Activated T-cell treated with anti-CD3 and anti-CD28 coated beads for 1 hour (primary cell): Measurements from ENCODE around the gene INF2.

ENCODE experiments used
- DNase-seq: peaks from one replicate; pipeline ENCODE4 v3.0.0-alpha.2; 2020; ENCODE audit warnings: low read depth

INF2 gene

DNA sequence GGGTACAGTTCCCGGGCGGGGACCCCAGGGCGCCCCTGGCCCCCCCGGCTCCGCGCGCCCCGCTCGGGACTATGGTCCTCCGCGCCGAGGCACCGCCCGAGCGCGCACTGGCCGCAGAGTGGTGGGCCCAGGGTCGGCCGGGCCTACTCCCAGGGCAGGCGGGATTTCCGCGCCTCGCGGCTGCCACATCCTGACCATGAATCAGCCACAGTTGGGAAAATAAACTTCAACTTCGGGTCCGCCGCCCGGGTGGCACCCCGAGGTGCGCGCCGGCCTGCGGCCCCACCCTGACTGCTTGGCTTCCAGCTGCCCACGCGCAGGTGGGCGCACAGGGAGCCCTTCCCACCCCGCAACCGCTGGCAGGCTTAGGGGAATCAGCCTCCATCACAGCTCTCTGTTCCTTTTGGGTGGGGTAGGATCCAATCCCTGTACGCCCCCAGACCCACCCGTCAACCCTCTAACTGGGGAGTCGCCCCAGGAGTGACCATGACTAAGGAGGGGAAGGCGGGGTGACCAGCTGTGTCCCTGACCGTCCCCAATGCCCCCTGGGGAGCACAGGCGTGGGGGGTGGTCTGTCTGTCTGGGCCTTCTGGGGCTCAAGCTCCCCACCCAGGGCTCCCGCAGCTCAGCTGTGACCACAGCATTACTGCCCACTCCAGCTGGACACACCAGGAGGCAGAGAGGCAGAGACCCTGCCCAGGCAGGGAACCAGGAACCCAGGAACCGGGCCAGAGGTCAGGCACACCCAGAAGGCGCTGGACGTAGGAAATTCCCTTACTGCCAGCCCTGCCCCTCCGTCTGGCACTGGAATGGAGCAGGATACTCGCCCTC is 678 bp downstream of the INF2 start:
- no peak for DNase-seq

DNA sequence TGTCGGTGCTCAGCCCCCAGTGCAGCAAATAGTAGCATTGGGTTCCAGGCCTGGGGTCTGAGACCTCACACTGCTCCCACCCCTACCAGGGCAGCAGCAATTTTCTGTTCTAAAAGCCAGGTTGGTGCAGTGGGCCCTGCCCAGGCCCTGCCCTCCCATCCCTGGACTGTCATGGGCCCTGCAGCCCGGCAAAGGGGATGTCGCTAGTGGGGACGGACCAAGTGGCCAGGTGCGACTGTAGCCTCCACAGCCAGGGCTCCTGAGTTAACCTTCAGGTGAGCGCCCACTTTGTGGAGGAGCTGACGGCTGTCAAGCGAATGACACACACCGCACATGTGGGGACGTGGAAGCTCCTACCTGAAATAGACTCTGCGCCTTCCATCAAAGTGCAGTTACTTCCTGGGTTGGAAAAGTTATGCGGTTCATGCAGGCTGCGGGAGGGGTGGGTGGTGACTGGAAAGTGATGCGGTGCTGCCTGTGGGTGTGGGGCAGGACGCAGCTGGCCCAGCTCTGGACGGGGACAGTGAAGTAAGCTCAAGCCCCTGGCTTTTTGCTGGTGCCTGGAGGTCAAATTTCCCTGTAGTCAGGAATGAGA is 1.5 kb downstream of the INF2 start:
- no peak for DNase-seq

DNA sequence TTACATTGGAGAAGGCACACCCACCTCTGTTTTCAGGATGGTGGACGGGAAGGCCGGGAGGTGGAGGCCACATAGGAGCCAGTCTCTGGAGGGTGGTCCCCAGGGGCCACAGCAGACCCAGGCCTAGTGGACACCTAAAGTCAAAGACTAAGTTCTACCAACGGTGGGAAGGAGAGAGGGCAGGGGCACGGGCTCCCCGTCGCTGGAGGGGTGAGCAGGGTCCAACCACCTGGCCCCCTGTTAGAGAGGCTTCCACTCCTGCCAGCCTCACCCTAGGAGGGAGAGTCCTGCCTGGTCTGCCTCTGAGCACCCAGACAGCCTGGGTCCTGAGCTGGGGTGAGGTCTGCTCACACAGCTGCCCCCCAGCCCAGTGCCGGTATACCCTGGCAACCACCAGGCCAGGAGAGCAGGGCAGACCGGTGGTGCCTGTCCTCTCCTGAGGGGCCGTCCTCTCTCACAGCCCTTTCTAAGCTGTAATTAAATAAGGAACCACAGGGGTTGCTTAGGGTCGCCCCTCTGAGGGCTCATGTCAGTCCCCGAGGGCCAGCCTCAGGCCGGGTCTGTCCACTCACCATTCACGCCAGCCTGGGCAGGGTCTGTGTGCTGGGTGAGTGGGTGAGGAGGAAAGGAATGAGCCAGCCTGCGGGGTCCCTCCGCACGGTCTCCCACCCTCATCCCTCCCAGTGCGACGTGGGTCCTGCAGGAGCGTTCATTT is 2.3 kb downstream of the INF2 start:
- DNase-seq = no peak

DNA sequence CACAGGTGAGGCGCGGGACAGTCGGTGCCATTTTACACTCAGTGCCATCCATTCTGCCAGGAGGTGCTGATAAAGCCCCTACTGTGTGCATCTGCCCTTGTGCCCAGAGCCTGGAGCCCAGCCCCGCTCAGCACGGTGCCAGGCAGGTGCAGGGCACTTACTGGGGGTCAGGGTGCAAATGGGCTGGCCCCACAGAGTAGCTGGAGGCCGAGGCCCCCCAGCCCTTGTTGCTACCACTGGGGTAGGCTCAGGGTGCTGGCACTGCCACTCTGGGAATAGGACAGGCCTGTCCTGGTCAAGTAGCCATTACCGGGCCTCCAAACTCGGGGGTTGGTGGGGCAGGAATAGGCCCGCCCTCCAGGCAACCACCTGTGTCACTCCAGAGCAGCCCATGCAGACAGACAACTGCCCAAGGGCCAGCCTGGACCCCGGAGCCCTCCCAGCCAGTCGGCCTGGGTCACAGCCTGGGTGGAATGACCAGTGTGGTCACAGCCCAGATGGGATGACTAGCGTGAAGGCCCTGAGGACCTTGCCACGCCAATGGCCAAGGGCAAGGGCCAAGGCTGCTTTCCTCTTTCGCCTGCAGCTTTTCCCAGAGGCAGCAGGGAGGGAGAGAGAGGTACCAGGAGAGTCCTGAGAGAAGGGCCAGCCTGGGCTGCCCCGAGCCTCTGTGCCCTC is 3.0 kb downstream of the INF2 start:
- DNase-seq = no peak

DNA sequence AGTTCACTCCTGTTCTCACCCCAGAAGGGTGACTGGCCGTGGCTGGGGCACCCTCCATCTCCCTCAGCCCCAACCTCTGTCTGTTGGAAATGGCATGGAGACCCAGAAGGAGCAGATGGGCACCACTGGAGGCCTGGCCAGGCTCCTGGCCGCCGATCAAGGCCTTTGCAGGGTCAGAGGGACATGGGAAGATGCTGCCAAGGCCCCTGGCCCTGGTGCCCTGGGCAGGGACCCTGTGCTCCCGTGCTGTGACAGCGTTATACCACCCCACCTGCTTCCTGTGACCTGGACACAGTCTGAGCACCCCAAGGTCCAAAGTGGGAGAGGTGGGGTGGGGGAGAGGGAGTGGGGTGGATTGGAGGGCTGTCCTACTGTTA is 3.5 kb downstream of the INF2 start:
- DNase-seq = no peak

DNA sequence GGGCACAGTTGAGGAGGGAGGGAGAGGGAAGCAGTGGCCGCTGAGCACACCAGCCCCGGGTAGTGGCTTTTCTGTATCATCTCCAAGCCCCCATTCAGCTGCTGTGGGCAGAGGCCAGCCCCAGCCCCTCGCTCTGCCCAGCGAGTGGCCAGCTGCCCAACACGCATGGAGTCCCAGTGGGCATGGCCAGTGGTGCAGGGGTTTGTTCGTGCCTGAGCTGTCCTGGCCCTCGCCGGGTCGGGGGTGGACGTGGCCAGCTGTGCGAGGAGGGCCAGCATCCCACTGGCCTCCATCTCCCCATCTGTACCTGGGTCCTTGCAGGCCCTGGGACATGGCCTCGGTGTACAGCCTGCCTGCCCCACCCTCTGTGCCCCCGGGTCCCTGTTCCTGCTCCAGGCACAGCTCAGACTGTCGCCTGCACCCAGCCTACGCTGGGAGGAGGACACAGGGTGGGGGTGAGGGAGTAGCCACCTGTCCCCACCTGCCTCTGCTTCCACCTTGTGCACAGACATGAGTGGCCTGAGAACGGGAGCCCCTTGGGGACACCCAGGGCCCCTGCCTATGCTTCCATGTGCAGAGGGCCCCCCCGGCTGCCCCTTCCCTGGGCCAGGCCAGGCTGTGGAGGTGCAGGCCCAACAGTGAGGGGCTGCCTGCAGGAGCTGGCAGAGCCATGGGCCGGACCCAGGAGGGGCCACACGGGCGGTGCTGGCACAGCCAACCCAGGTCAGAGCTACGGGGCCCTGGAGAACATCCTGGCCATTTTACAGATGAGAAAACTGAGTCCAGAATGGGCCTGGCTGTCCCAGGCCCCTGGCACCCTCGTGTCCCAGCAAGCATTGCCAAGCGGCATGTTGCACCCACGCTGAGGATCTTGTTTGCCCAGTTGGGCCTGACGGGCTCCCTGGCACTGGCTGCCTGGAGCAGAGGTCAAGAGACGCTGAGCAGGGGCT is 4.3 kb downstream of the INF2 start:
- no peak for DNase-seq

DNA sequence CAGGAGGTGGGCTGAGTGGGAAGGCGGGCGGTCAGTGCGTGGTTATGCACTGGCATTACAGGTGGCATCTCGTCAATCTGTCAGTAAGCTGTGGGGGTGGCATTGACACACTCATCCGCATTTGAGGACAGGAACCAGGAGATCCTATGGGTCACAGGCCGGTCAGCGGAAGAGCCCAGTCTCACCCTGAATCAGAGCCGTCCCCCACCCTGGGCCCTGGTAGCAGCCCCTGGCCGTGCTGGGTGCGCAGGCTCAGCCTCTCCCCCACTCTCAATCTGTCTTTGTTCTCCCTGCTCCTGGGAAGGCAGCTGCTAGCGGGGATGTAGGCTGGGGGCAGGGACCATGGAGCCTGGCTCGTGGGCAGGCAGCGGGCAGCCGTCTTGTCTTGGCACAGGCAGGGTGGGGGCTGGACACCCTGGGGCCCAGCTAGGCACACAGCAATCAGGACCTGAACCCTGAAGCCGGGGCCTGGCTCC is 5.1 kb downstream of the INF2 start:
- DNase-seq = no peak

DNA sequence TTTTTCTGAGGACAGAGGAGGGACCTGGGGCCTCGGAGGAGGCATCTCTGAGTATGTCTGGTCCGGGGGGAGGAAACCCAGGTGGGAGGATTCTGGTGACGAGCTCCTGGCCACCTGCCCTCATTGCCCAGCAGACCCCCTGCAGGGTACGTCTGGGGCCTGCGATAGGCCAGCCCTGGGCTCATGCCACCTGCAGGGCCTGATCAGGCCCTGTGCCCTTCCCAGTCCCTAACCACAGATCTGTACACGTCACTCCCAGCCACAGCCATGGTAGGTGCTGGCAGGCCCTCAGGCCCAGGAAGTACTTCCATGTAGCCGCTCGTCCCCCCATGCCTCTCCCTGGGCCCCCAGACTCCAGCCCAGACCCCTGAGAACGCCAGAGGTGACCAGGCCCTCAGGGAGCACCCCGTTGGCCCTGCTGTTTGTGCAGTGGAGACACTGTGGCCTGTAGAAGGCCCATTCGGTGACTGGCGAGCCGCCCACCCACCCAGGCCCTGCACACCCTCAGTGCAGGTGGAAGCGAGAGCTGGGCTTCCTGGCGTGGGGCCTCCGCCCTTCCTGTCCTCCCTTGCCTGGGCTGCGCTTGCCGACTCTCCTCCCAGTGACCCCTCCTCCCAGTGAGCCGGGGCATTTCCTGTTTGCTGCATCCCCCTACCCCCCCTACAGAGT is 5.7 kb downstream of the INF2 start:
- no peak for DNase-seq

DNA sequence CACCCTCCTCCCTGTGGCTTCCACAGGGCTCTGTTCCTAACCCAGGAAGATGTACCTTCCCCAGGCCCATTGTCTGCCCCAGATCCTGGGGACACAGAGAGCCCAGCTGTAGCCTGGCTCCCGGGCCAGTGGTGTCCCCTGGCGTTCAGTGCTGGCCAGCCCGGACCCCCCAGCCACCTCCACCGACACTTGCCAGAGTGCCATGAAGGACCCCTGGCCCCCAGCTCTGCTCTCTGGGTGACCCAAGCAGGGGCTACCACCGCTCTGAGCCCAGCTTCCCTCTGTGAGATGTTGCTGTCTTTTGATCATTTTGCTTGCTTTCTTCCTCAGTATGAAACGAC is 6.2 kb downstream of the INF2 start:
- no peak for DNase-seq

DNA sequence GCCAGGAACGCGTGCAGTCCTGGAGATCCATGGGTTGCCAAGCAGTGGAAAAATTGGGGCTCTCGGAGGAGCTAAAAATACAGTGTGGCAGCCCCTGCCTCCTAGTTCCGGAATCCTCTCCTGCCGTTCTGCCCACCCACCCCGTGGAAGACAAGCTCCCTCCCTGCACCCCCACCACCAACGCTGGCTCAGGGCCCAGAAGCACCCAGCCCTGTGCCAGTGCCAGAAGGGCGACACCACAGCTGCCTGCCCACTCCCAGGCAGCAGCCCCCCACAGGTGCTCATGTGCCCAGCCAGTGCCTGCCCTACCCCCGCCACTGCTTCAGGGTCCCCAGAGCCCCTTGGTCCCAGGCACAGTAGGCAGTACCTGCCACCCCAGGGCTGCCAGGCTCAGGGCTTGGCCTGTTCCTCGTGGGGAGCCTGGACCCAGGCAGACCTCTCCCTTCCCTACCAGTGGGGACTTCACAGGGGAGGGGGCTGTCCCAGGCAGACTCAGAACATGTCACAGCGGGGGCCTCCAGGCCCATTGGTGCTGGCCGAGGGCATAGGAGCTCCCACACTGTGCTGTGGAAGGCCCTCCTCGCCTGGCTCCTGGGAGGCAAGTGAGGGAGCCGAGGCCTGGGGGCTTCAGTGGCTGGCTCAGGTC is 7.4 kb downstream of the INF2 start:
- DNase-seq = no peak

DNA sequence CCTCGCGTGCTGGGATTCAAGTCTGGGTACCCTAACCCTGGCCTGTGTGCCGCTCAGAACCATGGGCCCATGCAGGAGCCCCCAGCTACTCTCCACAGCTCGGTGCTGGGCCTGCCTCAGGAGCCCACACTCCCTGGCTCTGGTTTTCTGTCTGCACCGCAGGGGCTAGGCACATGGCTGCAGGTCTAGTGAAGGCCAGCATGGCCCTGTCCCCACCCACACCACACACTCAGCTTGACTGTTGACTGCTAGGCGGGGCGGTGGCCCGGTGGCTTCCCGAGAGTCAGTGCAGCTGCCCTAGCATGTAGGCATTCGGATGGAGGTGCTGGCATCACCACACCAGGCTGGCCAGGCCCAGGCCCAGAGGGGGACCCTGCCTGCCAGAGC is 7.9 kb downstream of the INF2 start:
- DNase-seq = no peak

DNA sequence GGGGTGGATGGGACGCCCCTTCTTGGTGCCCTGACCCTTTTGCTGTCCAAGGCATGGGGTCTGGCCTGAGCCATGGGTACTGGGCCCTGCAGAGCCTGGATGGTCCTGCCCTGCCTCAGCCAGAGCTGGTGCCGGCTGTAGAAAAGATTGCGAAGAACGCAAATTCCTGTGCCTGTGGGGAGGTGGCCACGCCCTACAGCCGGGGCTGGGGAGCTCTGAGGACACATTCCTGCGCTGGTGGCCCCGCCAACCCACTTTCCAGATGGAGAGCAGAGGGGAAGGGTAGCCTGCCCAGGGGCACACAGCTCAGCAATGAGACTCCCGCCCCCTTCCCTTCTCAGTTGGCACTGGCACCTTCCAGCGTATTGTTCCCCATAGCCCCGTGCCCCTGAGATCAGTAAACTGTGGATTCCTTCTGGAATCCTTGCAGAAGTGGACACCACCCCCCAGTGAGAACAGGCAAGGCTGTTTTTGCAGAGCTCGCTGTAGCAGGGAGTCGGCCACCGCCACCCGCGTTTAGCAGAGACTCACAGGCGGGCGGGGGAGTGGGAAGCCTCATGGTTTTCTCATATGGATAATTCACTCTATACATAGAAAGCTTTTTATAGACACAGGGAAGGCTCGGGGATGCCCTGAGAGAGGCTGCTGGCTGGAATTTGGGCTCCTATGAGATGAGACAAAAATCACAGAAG is 8.6 kb downstream of the INF2 start:
- no peak for DNase-seq

DNA sequence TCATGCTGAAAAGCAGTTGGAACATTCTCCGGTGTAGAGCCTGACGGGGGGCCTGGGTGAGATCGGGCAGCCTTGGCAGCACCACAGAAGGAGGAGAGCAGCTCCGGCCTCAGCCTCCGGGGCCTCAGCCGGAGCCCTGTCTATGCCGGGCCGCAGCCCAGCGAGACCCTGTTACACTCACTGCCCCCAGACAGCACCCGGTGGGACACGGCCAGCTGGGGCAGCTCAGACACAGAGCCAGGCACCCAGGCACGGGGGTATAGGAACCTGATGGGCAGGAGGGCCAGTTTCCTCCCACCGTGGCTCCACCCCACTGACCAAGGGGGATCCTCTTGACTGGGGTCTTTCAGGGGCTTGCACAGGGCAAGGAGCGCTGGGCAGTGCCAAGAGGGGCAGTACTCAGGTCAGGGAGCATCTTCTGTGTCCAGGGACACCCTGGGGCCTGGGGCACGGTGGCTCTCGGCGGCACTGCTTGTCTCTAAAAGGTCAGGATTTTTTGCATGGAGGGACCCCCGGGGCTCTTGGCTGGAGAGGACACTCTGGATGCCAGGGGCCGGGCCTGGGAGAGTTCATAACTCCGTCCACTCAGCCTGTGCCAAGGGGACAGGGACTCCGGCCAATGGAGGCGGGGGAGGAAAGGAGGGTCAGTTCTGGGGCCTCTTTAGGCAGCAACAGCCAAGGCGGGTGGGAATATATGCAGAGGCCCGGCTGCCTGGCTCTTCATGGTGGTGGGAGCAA is 9.4 kb downstream of the INF2 start:
- no peak for DNase-seq

DNA sequence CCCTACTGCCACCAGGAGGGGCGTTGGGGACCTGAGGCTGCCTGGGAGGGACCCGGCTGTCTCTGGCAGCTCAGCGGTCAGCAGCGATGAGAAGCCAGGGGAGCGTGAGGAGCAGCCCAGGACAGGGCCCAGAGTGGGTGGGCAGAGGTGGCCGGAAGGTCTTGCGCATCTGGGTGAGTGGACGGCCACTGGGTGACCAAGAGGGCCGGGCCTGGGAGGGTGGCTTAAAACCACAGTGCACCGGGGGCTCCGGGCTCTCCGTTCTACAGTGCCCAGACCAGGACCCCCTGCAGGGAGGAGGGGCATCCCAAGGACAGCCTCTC is 10.0 kb downstream of the INF2 start:
- no peak for DNase-seq

DNA sequence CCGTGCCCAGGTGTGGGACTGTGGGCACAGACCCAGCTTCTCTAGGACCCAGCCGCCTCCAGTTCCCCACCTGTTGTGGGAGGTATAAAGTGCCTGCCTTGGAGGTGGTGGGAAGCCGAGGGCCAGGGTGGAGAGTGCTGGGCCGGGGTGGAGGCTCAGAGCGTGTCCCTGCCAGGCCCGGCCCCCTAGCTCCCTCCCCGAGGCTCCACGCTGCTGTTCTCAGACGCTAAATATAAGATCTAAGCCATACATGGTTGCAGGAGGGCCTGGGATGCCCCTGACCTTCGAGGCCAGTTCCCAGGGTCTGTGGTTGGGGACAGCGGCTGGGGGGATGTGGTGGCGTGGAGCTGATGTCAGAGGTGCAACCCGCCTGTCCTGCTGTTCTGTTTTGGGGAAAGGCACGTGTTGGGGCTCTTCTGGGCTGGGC is 10.8 kb downstream of the INF2 start:
- DNase-seq = no peak

DNA sequence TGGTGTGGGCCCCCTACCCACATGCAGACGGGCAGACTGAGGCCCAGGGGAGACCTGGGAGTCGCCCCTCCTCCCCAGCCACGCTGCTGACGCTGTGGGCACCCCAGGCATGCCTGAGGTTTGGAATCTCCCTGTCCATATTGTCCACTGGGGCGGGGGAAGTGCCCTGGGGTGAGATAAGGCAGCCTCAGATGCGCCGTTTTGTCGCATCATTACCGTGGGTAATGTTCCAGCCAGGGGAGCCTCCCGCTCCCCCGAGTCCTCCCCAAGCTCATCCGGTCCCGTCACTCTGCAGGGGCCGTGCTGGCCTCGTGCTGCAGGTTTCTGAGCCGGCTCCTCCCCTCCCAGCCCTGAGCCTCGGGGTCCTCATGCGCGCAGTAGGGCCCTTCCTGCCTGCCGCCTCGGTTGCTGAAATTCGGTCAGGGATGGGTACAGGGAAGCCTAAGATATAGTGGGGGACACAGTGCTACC is 11.4 kb downstream of the INF2 start:
- DNase-seq = no peak

DNA sequence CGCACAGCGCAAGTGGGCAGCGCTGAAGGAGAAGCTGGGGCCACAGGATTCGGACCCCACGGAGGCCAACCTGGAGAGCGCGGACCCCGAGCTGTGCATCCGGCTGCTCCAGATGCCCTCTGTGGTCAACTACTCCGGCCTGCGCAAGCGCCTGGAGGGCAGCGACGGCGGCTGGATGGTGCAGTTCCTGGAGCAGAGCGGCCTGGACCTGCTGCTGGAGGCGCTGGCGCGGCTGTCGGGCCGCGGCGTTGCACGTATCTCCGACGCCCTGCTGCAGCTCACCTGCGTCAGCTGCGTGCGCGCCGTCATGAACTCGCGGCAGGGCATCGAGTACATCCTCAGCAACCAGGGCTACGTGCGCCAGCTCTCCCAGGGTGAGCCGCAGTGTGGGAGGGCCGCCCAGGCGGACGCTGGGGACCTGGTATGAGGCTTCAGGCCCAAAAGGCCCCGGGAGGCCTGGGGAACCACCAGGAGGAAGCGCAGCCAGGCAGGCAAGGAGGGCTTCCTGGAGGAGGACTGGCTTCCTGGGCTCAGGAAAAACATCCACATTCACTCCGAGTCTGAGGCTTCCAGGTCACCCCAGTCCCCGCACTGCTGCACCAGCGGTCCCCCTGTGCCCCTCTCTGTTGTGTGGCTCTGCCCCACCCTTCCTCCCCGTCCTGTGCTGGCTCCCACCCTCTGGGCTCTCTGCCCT is 12.1 kb downstream of the INF2 start:
- DNase-seq = no peak

DNA sequence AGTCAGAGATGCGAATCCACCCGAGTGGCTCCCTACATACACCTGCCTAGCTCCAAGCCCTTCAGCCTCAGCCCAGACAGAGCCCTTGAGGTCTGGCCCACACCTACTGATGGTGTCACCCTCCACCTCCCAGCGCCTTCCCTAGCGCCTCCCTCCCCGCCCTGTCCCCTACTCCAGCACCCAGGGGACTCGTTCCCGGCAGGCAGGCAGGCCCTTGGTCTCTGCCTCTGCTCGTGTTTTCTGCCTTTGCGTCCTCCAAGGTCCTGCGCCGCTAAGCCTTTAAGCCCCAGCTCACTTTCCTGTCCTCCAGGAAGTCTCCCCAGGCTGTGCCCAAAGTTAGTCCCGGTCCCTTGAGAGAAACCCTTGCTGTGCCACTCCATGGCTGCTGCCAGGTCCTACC is 12.7 kb downstream of the INF2 start:
- DNase-seq = no peak

DNA sequence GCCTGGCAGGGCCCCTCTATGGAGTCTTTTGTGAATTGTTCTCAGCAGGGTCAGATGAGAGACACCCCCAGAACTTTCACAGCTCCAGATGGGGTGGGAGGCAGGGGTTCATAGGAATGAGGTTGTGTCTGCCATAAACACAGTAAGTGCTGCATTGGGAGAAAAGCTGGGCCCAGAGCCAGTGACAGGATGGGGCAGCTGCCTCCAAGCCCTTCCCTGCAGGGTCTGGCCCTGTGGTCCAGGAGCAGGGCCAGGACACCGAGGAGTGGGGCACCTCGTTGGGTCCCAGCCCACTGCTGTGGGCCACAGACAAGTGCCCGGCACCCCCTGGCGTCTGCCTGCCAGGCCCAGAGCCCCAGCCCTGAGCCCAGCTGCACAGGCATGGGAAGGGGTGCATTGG is 13.3 kb downstream of the INF2 start:
- no peak for DNase-seq
